ENCODE results near the gene CD79B.

CD79B gene

DNA sequence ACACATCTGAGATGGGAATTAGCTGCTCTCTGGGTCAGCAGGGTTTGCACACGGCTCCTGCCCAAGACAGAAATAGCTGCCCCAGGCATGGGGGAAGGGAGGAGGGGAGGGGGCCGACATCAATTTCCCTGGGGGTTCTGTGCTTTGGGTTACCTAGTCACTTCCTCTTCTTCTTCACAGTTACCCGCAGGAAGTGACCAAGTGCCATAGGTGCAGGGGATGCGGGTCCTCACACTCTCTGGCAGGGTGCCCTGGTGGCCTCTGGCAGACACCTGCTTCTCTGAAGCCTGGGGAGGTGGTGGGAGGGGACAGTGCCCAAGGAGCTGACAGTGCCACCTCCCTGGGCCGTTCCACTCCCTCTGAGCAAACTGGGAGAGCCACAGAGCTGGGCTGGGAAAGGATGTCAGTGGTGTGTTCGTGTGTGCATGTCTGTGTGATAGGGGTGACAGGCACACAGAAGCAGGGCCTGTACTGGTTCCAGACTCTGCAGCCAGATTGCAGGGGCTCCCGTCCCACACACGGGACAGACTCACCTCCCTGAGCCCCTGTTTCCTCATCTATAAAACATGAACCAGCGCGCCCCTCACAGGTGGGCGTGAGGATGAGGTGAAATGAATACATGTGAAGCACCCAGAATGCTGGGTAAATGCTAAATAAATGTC, 22.4 kb upstream of the CD79B start:
- no peak for DNase-seq (ENCODE audit: low read depth in 2 of 2)

- DNase-seq (ENCODE audit: low read depth in 2 of 2): no peak
Measured at GRCh38 chr17:63950940-63951907, 19.1 kb upstream of the CD79B start.

- DNase-seq (ENCODE audit: low read depth in 2 of 2): no peak
Measured at GRCh38 chr17:63949576-63950250, 17.6 kb upstream of the CD79B start.

GRCh38 chr17:63948521-63948920, 16.4 kb upstream of the CD79B start:
- DNase-seq (ENCODE audit: low read depth in 2 of 2): no peak

DNA sequence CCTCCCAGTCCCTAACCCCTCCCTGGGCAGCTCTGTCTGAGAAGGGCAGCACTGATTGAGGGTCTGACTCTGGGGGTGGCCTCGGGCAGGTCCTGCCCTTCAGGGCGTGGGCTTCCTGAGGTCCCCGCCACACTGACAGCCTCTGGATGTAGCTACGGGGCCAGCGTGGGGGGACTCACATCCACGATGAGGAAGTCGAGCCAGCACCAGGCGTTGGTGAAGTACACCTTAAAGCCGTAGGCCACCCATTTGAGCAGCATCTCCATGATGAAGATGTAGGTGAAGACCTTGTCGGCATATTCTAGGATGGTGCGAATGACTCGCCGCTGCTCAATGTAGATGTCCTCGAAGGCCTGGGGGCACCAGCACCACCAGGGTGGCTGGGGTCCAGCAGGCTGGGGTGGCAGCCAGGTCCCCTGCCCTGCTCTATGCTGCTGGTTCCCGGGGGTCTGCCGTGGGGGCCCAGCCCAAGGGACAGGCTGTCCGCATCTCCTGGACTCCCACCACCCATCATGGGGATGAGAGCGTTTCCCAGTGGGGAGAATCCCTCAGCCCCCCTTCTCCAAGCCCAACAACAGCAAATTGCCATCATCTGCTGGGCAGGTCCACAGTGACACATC, 15.7 kb upstream of the CD79B start:
- no peak for DNase-seq (ENCODE audit: low read depth in 2 of 2)

- peak; percentile 36 to 52 for DNase-seq (ENCODE audit: low read depth in 2 of 2)
Measured at GRCh38 chr17:63946440-63947363, 14.6 kb upstream of the CD79B start.

GRCh38 chr17:63945784-63946439, 13.8 kb upstream of the CD79B start:
- DNase-seq (ENCODE audit: low read depth in 2 of 2): no peak

GRCh38 chr17:63944736-63945499, 12.8 kb upstream of the CD79B start:
- DNase-seq (ENCODE audit: low read depth in 2 of 2): no peak

GRCh38 chr17:63943745-63944144, 11.6 kb upstream of the CD79B start:
- DNase-seq (ENCODE audit: low read depth in 2 of 2): no peak

DNA sequence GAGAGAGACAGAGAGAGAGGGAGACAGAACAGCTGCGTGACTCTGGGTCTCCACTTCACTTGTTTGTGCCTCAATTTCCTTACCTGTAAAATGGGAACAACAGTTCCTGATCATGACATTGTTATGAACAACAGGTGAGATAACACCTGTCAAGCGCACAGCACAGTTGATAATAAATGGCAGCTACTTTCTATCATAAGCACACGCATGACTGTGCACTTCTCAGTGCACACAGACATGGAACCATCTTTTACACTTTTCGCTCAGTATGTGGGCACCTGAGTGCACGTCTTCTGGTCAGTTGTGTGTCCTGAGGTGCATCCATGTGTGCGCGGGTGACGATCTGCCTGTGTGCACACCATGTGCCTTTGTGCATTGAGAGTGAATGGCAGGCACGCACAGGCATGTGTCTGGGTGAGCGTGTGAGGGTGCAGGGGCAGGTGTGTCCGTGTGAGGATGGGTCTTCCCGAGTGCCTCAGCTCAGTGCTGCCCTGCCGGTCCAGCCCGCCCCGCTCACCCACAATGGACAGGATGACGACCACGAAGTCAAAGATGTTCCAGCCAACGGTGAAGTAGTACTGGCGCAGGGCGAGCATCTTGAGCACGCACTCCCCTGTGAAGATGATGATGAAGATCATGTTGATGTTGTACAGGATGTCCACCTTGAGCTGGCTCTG, 10.3 kb upstream of the CD79B start:
- DNase-seq (ENCODE audit: low read depth in 2 of 2): no peak

- no peak for DNase-seq (ENCODE audit: low read depth in 2 of 2)
Measured at GRCh38 chr17:63941751-63942150, 9.6 kb upstream of the CD79B start.

DNA sequence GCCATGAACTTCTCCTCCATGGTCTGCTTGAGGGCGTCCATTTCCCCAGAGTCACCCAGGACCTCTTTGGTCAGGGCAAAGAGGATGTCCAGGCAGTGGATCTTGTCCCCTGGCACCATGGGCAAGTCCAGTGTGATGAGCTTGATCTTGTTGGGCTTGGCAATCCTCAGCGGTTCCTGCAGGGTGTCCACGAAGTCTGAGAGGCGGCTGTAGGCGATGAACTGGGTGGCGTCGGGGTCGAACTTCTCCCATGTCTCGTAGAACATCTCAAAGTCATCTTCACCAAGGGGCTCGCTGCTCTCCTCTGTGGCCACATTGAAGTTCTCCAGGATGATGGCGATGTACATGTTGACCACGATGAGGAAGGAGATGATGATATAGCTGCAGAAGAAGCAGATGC, 9.0 kb upstream of the CD79B start:
- no peak for DNase-seq (ENCODE audit: low read depth in 2 of 2)

GRCh38 chr17:63940584-63940983, 8.5 kb upstream of the CD79B start:
- no peak for DNase-seq (ENCODE audit: low read depth in 2 of 2)

DNA sequence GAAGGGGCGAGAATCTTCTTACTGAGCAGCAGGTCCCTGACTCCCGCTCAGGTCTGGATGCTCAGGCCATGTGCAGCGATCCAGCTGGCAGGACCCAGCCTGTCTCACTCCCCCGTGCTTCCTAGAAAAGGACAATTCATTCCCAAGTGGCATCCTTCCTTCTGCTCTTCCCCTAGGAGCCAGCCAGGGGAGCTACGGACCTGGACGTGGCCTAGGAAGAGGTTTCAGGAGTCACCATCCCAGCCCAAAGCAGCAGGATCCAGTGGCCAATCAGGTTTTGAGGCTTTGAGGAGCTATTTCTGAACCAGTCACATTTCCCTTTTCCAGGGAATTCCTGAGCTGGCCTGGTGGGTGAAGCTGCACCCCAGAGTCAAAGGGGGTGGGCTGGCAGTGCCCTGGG, 7.8 kb upstream of the CD79B start:
- no peak for DNase-seq (ENCODE audit: low read depth in 2 of 2)

DNA sequence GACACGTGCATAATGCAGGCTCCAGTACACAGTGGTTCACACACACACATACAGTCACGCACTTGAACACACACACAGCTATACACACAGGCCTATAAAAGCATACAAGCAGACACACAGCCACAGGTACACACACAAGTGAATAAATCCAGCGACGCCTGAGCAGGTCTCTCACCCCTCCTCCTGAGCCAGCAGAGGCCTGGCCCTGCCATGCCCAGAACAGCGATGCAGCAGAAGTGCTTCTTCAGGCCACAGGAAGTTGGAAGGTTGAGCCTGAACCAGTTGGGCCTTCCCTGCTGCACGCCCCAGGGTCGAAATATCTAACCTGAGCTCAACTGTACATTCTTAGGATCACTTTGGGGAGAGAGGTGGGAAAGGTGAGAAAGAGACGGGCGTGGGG, 7.3 kb upstream of the CD79B start:
- no peak for DNase-seq (ENCODE audit: low read depth in 2 of 2)

DNA sequence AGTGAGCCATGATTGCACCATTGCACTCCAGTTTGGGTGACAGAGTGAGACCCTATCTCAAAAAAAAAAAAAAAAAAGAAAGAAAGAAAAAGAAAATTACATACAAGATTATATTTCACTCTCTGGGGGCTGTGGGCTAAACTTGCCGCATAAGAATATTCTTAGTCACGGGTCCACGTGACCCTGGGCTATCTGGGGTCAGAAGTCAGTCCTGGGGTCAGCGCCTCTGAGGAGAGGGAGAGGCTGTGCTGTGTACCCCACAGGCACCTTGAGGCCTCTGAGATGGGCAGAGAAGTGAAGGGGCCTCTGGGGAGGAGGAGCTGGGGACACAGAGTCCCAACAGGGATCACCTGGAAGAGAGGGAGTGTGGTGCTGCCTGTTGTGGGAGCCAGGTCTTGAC, 5.8 kb upstream of the CD79B start:
- DNase-seq (ENCODE audit: low read depth in 2 of 2): no peak

- DNase-seq (ENCODE audit: low read depth in 2 of 2): no peak
Measured at GRCh38 chr17:63937319-63937718, 5.2 kb upstream of the CD79B start.

- DNase-seq (ENCODE audit: low read depth in 2 of 2): no peak
Measured at GRCh38 chr17:63934183-63935112, 2.3 kb upstream of the CD79B start.
